ENCODE measurements around the gene NPC1L1. TPM values are rescaled to one million over a fixed set of nuclear protein-coding genes. Genes with fewer than 3 reads are reported as not detected.

The NPC1L1 gene
- total and polyA plus RNA-seq, 2 experiments from 2014 or later, result 20.6 to 25.8 TPM

DNA sequence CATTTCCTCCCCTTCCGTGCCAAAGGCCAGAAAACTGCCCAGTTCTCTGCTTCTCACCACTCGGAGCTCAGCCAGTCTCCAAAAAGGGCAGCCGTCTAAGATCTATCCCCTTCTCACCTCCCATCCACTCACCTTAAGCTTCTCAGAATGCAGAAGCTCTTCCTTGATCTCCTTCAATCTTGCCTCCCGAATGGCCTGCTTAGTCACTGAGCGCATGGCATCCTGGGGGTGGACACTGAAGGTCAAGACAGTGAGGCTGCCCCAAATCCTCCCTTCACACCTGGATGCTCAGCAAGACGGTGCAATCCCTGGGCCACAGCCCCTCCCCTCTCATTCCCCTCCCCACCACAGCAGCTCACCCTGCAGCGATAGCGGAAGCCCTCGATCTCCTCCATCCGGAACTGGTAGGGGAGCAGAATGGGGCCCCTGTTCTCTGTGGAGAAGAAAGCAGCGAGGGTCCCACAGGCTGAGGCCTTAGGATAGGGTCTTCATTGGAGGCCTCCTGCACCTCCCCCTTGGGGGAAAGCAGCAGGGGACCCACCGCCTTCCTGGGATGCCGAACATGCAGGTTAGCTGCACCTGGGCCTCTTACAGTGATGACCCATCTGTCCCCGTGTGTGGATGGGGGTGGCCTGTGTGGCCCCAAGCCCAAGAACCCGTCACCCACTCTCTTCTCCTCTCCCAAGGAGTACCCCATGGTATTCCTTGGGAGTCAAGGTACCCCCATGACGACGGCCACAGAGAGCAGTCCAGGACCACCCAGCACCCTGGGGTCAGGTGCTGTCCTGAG lies 27.8 kb upstream of the NPC1L1 start:
- no peaks in the 10 kb centered on the region for H3K9me3 ChIP-seq (ENCODE audit: low read depth)
- no peaks in the 10 kb centered on the region for H3K27me3 ChIP-seq
- no peaks in the 10 kb centered on the region for H3K36me3 ChIP-seq (replicated peaks; ENCODE audit: insufficient read depth, low read depth)
- no peak for TF ChIP-seq EZH2phosphoT487 (IDR thresholded peaks at IDR 0.05; ENCODE audit: low read depth, severe bottlenecking, unreplicated experiment)
- TF ChIP-seq, protein P1, sequence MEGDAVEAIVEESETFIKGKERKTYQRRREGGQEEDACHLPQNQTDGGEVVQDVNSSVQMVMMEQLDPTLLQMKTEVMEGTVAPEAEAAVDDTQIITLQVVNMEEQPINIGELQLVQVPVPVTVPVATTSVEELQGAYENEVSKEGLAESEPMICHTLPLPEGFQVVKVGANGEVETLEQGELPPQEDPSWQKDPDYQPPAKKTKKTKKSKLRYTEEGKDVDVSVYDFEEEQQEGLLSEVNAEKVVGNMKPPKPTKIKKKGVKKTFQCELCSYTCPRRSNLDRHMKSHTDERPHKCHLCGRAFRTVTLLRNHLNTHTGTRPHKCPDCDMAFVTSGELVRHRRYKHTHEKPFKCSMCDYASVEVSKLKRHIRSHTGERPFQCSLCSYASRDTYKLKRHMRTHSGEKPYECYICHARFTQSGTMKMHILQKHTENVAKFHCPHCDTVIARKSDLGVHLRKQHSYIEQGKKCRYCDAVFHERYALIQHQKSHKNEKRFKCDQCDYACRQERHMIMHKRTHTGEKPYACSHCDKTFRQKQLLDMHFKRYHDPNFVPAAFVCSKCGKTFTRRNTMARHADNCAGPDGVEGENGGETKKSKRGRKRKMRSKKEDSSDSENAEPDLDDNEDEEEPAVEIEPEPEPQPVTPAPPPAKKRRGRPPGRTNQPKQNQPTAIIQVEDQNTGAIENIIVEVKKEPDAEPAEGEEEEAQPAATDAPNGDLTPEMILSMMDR (IDR thresholded peaks at IDR 0.05; ENCODE audit: poor library complexity), result no peak
- TF ChIP-seq EZH2 (IDR thresholded peaks at IDR 0.05; ENCODE audit: borderline replicate concordance), result no peak
- H3K79me2 ChIP-seq, result peaks cover 36% of the 10 kb centered on the region
- WGBS (ENCODE audit: low lambda C conversion rate, missing lambda C conversion rate), result 97% methylated on average over 17 of the region's 17 CpGs
- no peaks in the 10 kb centered on the region for H4K20me1 ChIP-seq (ENCODE audit: insufficient read depth, poor library complexity, severe bottlenecking)
- no peak overlapping the region for H3K4me3 ChIP-seq
- H3K9me2 ChIP-seq (replicated peaks; ENCODE audit: insufficient read depth), result no peaks in the 10 kb centered on the region
- DNase-seq (ENCODE audit: low spot score), result no peak
- no peak overlapping the region for H2AFZ ChIP-seq
- H3K4me1 ChIP-seq (ENCODE audit: insufficient read depth), result peaks cover 9% of the 10 kb centered on the region
- no peak overlapping the region for H3K27ac ChIP-seq
- no peak overlapping the region for H3K4me2 ChIP-seq

DNA sequence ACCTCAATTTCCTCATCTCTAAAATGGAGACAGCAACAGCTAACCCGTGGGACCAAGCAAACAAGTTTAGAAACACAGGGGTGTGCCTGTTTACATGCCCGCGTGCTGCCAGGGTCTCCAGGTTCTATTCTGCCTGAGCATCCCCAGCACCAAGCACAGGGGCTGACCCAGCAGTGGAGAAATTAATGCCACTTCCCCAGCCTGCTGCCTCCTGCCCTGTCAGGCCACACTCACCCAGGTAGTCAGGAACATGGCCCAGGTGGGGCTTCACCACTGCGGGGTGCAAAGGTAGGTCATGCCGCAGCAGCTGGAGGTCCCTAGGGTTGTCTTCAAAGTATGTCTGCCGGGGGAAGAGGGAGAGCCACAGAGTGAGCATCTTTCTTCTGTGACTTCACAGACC lies 26.8 kb upstream of the NPC1L1 start:
- peaks cover 28% of the 10 kb centered on the region for H3K79me2 ChIP-seq
- no peaks in the 10 kb centered on the region for H3K36me3 ChIP-seq (replicated peaks; ENCODE audit: insufficient read depth, low read depth)

DNA sequence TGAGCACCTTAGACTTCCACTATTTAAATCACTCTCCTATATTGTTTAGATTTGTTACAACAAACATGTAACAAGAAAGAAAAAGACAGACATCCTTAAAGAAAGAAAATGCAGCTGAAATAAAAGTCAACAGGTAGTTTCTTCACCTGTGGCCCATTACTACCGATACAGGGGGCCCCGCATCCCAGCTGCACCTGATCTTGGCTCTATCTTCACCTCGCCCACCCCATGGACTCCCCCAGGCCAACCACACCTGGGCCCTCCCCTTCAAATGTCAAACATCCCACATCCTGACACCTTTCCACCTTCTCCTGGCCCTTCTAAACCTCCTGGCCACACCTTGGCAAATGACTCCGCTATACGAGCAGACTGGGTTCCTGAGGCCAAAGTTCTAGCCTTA lies 25.6 kb upstream of the NPC1L1 start:
- Histone ChIP-seq H3K9me2 (replicated peaks; ENCODE audit: insufficient read depth) (no peaks in the 10 kb centered on the region), H3K9me3 (ENCODE audit: low read depth) (no peaks in the 10 kb centered on the region), H3K79me2 (peaks cover 16% of the 10 kb centered on the region), H4K20me1 (ENCODE audit: insufficient read depth, poor library complexity, severe bottlenecking) (no peaks in the 10 kb centered on the region), H3K27ac (no peak overlapping the region), H3K4me1 (ENCODE audit: insufficient read depth) (peaks cover 4% of the 10 kb centered on the region), H3K27me3 (no peaks in the 10 kb centered on the region), H3K36me3 (replicated peaks; ENCODE audit: insufficient read depth, low read depth) (no peaks in the 10 kb centered on the region), H3K4me3 (no peak overlapping the region), H3K4me2 (no peak overlapping the region), H2AFZ (no peak overlapping the region)
- no peak for DNase-seq (ENCODE audit: low spot score)
- TF ChIP-seq EZH2phosphoT487 (IDR thresholded peaks at IDR 0.05; ENCODE audit: low read depth, severe bottlenecking, unreplicated experiment), result no peak
- no peak for TF ChIP-seq EZH2 (IDR thresholded peaks at IDR 0.05; ENCODE audit: borderline replicate concordance)
- TF ChIP-seq, protein P1 (IDR thresholded peaks at IDR 0.05; ENCODE audit: poor library complexity), result no peak
- WGBS (ENCODE audit: low lambda C conversion rate, missing lambda C conversion rate), result 96% methylated on average over 3 of the region's 5 CpGs

More for the DNA sequence above, 26.8 kb upstream of the NPC1L1 start:
- Histone ChIP-seq H3K4me1 (ENCODE audit: insufficient read depth) (peaks cover 7% of the 10 kb centered on the region), H3K9me2 (replicated peaks; ENCODE audit: insufficient read depth) (no peaks in the 10 kb centered on the region), H3K27ac (no peak overlapping the region), H4K20me1 (ENCODE audit: insufficient read depth, poor library complexity, severe bottlenecking) (no peaks in the 10 kb centered on the region), H3K27me3 (no peaks in the 10 kb centered on the region), H2AFZ (no peak overlapping the region), H3K4me2 (no peak overlapping the region), H3K9me3 (ENCODE audit: low read depth) (no peaks in the 10 kb centered on the region), H3K4me3 (no peak overlapping the region)
- no peak for TF ChIP-seq EZH2phosphoT487 (IDR thresholded peaks at IDR 0.05; ENCODE audit: low read depth, severe bottlenecking, unreplicated experiment)
- no peak for TF ChIP-seq EZH2 (IDR thresholded peaks at IDR 0.05; ENCODE audit: borderline replicate concordance)
- TF ChIP-seq, protein P1 (IDR thresholded peaks at IDR 0.05; ENCODE audit: poor library complexity), result no peak
- DNase-seq (ENCODE audit: low spot score), result no peak
- WGBS (ENCODE audit: low lambda C conversion rate, missing lambda C conversion rate), result 94% methylated on average over 6 of the region's 6 CpGs

Data from hepatocyte (in vitro differentiated cells).